Measurements from ENCODE around the gene ROBO1. TPM values are rescaled to one million over a fixed set of nuclear protein-coding genes. Genes with fewer than 3 reads are reported as not detected.

ROBO1 gene
- total and polyA plus RNA-seq, 2 of the 8 experiments (the other 6 are each of a cell fraction or from before 2014, with no cell fraction given), result 51.4 to 91.0 TPM

GRCh38 chr3:78569804-78570203 is 1198.0 kb downstream of the ROBO1 start (continued):
- TF ChIP-seq USF2 (IDR thresholded peaks at IDR 0.05; ENCODE audit: low read length) (no peak), POU5F1 (IDR thresholded peaks at IDR 0.05; ENCODE audit: low read depth, low read length) (no peak), ATF3 (IDR thresholded peaks at IDR 0.05; ENCODE audit: insufficient read depth, low read depth, low read length) (no peak)
